Endothelial cell of umbilical vein (primary cell): ENCODE measurements around the gene MINK1. TPM values are rescaled to one million over a fixed set of nuclear protein-coding genes. Genes with fewer than 3 reads are reported as not detected.

Source experiments
- BruUV-seq: library from RNA; stranded (reverse); fragments of 400-500 nt; replicated peaks from 2 replicates; lab custom pipeline; 2021; lab: Mats Ljungman, UMichigan
- CTCF ChIA-PET: fragments of 300-600, 350-600 bp; sonication (Branson Sonifier 250); formaldehyde crosslinking; loops from one replicate; lab custom pipeline; 2021; ENCODE audit warnings: antibody characterized with exemption, inconsistent platforms; lab: Charles Lee
- POLR2A ChIA-PET: fragments of 300-600, 350-600 bp; sonication (Branson Sonifier 250); formaldehyde crosslinking; loops from one replicate; lab custom pipeline; 2021; ENCODE audit warnings: antibody characterized with exemption, inconsistent platforms; lab: Charles Lee
- DNase-seq: peaks from one replicate; pipeline ENCODE4 v3.0.0-alpha.2; 2011; ENCODE audit warnings: low read depth, low spot score
- FAIRE-seq: peaks from 2 replicates; lab custom pipeline; 2011; peaks lifted over from hg19 to GRCh38; lab: Jason Lieb, UNC
- H2AFZ ChIP-seq: 2 replicates; pipeline ENCODE4 v1.6.0; 2012; ENCODE audit warnings: low read depth, low read length, control low read depth, inconsistent platforms
- H3K27ac ChIP-seq: 2 replicates; pipeline ENCODE4 v1.5.1; 2011; ENCODE audit warnings: low read depth, mild to moderate bottlenecking, control low read depth, low read length, moderate library complexity; ENCODE audit not compliant: insufficient read depth
- H3K27me3 ChIP-seq, 2 experiments: 2 replicates each; pipeline versions ENCODE4 v1.6.0 to v1.6.1; 2011; ENCODE audit warnings: low read length in 2 of 2, mixed read lengths in 1 of 2; ENCODE audit not compliant: control insufficient read depth in 2 of 2, insufficient read depth in 2 of 2
- H3K36me3 ChIP-seq, 2 experiments: 2 replicates in 1 of 2; 3 replicates in 1 of 2; pipeline ENCODE4 v1.5.1; 2011; ENCODE audit warnings: low read length in 2 of 2, mild to moderate bottlenecking in 1 of 2, moderate library complexity in 1 of 2; ENCODE audit not compliant: control insufficient read depth in 2 of 2, insufficient read depth in 2 of 2; ENCODE audit errors: extremely low read depth in 1 of 2
- H3K4me1 ChIP-seq: 3 replicates; pipeline ENCODE4 v1.5.1; 2011; ENCODE audit warnings: mild to moderate bottlenecking, low read length; ENCODE audit not compliant: control insufficient read depth, insufficient read depth; ENCODE audit errors: extremely low read depth
- H3K4me2 ChIP-seq: 2 replicates; pipeline ENCODE4 v1.6.1; 2011; ENCODE audit warnings: low read length, control low read depth, mixed read lengths; ENCODE audit not compliant: insufficient read depth
- H3K4me3 ChIP-seq, 3 experiments: fragments of 200-600 bp in 1 of 3; sonication (generic), shearing (Covaris generic) in 1 of 3; replicated peaks in 1 of 3; 2 replicates each; pipeline ENCODE4 v1.5.1; 2011 to 2016; ENCODE audit warnings: control low read depth in 3 of 3, low read length in 3 of 3, mild to moderate bottlenecking in 2 of 3, inconsistent platforms in 1 of 3, low read depth in 1 of 3, moderate library complexity in 1 of 3; ENCODE audit not compliant: insufficient read depth in 1 of 3
- H3K79me2 ChIP-seq: 2 replicates; pipeline ENCODE4 v1.6.0; 2012; ENCODE audit warnings: low read length, inconsistent platforms; ENCODE audit not compliant: control insufficient read depth, insufficient read depth
- H3K9ac ChIP-seq: replicated peaks from 2 replicates; pipeline ENCODE3; 2011; ENCODE audit warnings: low read length, control low read depth; ENCODE audit not compliant: insufficient read depth; ENCODE audit errors: extremely low read depth
- H3K9me1 ChIP-seq: replicated peaks from 3 replicates; pipeline ENCODE4 v1.6.0; 2011; ENCODE audit warnings: mild to moderate bottlenecking, low read length; ENCODE audit not compliant: control insufficient read depth, insufficient read depth; ENCODE audit errors: extremely low read depth
- H3K9me3 ChIP-seq: replicated peaks from 2 replicates; pipeline ENCODE4 v1.5.1; 2012; ENCODE audit warnings: low read length, inconsistent platforms; ENCODE audit not compliant: control insufficient read depth, insufficient read depth
- H4K20me1 ChIP-seq: replicated peaks from 2 replicates; pipeline ENCODE3; 2011; ENCODE audit warnings: mild to moderate bottlenecking, low read length; ENCODE audit not compliant: control insufficient read depth, insufficient read depth; ENCODE audit errors: extremely low read depth
- EZH2 ChIP-seq: IDR thresholded peaks from 2 replicates; pipeline ENCODE4 v1.6.1; 2012; ENCODE audit warnings: borderline replicate concordance, low read depth, mild to moderate bottlenecking, moderate library complexity, low read length, inconsistent platforms; ENCODE audit not compliant: severe bottlenecking
- FOS ChIP-seq: IDR thresholded peaks from 2 replicates; pipeline ENCODE4 v1.6.1; 2011; ENCODE audit warnings: mild to moderate bottlenecking, low read length, moderate library complexity, borderline replicate concordance; ENCODE audit not compliant: insufficient read depth
- GATA2 ChIP-seq: IDR thresholded peaks from 2 replicates; pipeline ENCODE4 v1.7.0; 2011; ENCODE audit warnings: low read depth, mild to moderate bottlenecking, moderate library complexity, mixed read lengths, low read length; ENCODE audit not compliant: insufficient read length, insufficient read depth
- JUN ChIP-seq: IDR thresholded peaks from 2 replicates; pipeline ENCODE4 v1.6.1; 2011; ENCODE audit warnings: borderline replicate concordance, low read depth; ENCODE audit not compliant: insufficient read length, insufficient read depth
- MYC ChIP-seq: IDR thresholded peaks from one replicate; pipeline ENCODE4 v1.6.1; 2011; ENCODE audit warnings: mild to moderate bottlenecking, low read depth, low read length
- POLR2A ChIP-seq: IDR thresholded peaks from 2 replicates; pipeline ENCODE4 v1.6.1; 2012; ENCODE audit warnings: low read depth, mild to moderate bottlenecking, control low read depth, low read length
- POLR2AphosphoS5 ChIP-seq: IDR thresholded peaks from 2 replicates; pipeline ENCODE4 v1.6.1; 2012; ENCODE audit warnings: low read depth, mild to moderate bottlenecking, control low read depth, low read length, moderate library complexity; ENCODE audit not compliant: insufficient read depth
- dilution Hi-C: fragments of 300-500 bp; cut with MboI; formaldehyde crosslinking; loops from one replicate; pipeline ENCODE4 v1.15.0; 2019; ENCODE audit warnings: low sequenced_read_pairs; ENCODE audit not compliant: extremely low pct_ligation_motif_present
- intact Hi-C: fragments of 100-400 bp; cut with micrococcal nuclease; formaldehyde crosslinking; loops from one replicate; pipeline ENCODE4 v1.10.0; 2022
- polyA plus RNA-seq, 4 experiments: library from polyadenylated mRNA; depleted of rRNA in 3 of 4; stranded (reverse) in 3 of 4; unstranded in 1 of 4; fragments of >200 nt; gene quantifications; 2 replicates each; pipeline versions ENCODE4 v1.2.1 to v1.2.3, GENCODE V29; 2011 to 2012; ENCODE audit warnings: missing spikeins in 1 of 4
- total RNA-seq: library from RNA; stranded (reverse); gene quantifications from 2 replicates; pipeline ENCODE4 v1.2.3, GENCODE V29; 2021
- TF ChIP-seq, protein P1 (sequence below): IDR thresholded peaks from 2 replicates; pipeline ENCODE4 v1.6.1; 2011; ENCODE audit not compliant: insufficient read depth, insufficient read length
- TF ChIP-seq, protein P2 (sequence below), 2 donors: IDR thresholded peaks; 1 replicate in 1 of 2; 2 replicates in 1 of 2; pipeline ENCODE4 v1.5.1; 2011; ENCODE audit warnings: low read length in 2 of 2, mild to moderate bottlenecking in 2 of 2, moderate library complexity in 2 of 2, control low read depth in 1 of 2, inconsistent platforms in 1 of 2, low read depth in 1 of 2; ENCODE audit not compliant: insufficient read depth in 1 of 2; ENCODE audit errors: extremely low read depth in 1 of 2

MINK1 gene
- total and polyA plus RNA-seq, 2 donors (not counting 3 experiments of a cell fraction or from before 2014, with no cell fraction given), result 53.6 to 89.4 TPM

- dilution Hi-C loops (no loop called here), intact Hi-C loops (no loop called here)
- ChIA-PET POLR2A (no interaction called here), CTCF (interaction anchor here (1.0 kb wide), 1 partner anchor 15 kb away, joined by 3 read pairs; no protein-coding TSS in a partner anchor)
- Histone ChIP-seq H3K27me3 (no peaks in the 10 kb centered on the region), H3K36me3 (no peaks in the 10 kb centered on the region), H3K4me2 (no peak overlapping the region), H3K9me3 (no peaks in the 10 kb centered on the region), H3K4me3 (no peak overlapping the region), H3K27ac (no peak overlapping the region), H2AFZ (no peak overlapping the region), H3K9ac (no peak overlapping the region), H4K20me1 (no peaks in the 10 kb centered on the region), H3K9me1 (no peaks in the 10 kb centered on the region), H3K79me2 (peaks cover 18% of the 10 kb centered on the region), H3K4me1 (peaks cover 21% of the 10 kb centered on the region)
- DNase-seq (peak; percentile 51), FAIRE-seq (no peak)
- no peak for TF ChIP-seq POLR2A
- TF ChIP-seq, protein P1, sequence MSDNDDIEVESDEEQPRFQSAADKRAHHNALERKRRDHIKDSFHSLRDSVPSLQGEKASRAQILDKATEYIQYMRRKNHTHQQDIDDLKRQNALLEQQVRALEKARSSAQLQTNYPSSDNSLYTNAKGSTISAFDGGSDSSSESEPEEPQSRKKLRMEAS, result no peak
- no peak for TF ChIP-seq FOS
- TF ChIP-seq, protein P2, sequence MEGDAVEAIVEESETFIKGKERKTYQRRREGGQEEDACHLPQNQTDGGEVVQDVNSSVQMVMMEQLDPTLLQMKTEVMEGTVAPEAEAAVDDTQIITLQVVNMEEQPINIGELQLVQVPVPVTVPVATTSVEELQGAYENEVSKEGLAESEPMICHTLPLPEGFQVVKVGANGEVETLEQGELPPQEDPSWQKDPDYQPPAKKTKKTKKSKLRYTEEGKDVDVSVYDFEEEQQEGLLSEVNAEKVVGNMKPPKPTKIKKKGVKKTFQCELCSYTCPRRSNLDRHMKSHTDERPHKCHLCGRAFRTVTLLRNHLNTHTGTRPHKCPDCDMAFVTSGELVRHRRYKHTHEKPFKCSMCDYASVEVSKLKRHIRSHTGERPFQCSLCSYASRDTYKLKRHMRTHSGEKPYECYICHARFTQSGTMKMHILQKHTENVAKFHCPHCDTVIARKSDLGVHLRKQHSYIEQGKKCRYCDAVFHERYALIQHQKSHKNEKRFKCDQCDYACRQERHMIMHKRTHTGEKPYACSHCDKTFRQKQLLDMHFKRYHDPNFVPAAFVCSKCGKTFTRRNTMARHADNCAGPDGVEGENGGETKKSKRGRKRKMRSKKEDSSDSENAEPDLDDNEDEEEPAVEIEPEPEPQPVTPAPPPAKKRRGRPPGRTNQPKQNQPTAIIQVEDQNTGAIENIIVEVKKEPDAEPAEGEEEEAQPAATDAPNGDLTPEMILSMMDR (IDR thresholded peaks at IDR 0.05; ENCODE audit: extremely low read depth in 1 of 2, insufficient read depth in 1 of 2, low read depth in 1 of 2, low read length in 2 of 2), result no peak
- no peak for TF ChIP-seq POLR2AphosphoS5
- TF ChIP-seq EZH2, result no peak
- TF ChIP-seq JUN, result no peak
- no peak for TF ChIP-seq MYC
- no peak for TF ChIP-seq GATA2
- no TSS peak for BruUV-seq
Observed at GRCh38 chr17:4852567-4853207, 19.5 kb downstream of the MINK1 start.
